ENCODE data around the gene SNX9.
"Not testable (repeated sequence)": the region's sequence is repeated elsewhere in the genome, so short reads cannot be mapped to it uniquely, and the experiment has no call there.

The SNX9 gene

GRCh38 chr6:157927011-157927410 is 104.0 kb downstream of the SNX9 start:
- no peak for DNase-seq (ENCODE audit: low spot score)

- DNase-seq (ENCODE audit: low spot score) = no peak
Observed at GRCh38 chr6:157928428-157928827, 105.4 kb downstream of the SNX9 start.

- DNase-seq (ENCODE audit: low spot score) = no peak
Observed at GRCh38 chr6:157929076-157929475, 106.0 kb downstream of the SNX9 start.

GRCh38 chr6:157929765-157930319 is 106.8 kb downstream of the SNX9 start:
- no peak for DNase-seq (ENCODE audit: low spot score)

GRCh38 chr6:157935786-157936185 is 112.7 kb downstream of the SNX9 start:
- no peak for DNase-seq (ENCODE audit: low spot score)

GRCh38 chr6:157937318-157937717 is 114.3 kb downstream of the SNX9 start:
- DNase-seq (ENCODE audit: low spot score) = no peak

- no peak for DNase-seq (ENCODE audit: low spot score)
Observed at GRCh38 chr6:157937916-157938315, 114.9 kb downstream of the SNX9 start.

- not testable (repeated sequence) for DNase-seq (ENCODE audit: low spot score)
Observed at GRCh38 chr6:157940375-157941036, 117.5 kb downstream of the SNX9 start.

- no peak for DNase-seq (ENCODE audit: low spot score)
Observed at GRCh38 chr6:157941101-157941863, 118.2 kb downstream of the SNX9 start.

- DNase-seq (ENCODE audit: low spot score) = no peak
Observed at GRCh38 chr6:157942351-157942750, 119.3 kb downstream of the SNX9 start.

- no peak for DNase-seq (ENCODE audit: low spot score)
Observed at GRCh38 chr6:157943249-157943963, 120.4 kb downstream of the SNX9 start.

GRCh38 chr6:157943964-157944283 is 120.9 kb downstream of the SNX9 start:
- DNase-seq (ENCODE audit: low spot score) = no peak

- DNase-seq (ENCODE audit: low spot score) = no peak
Observed at GRCh38 chr6:157944983-157945931, 122.2 kb downstream of the SNX9 start.

- no peak for DNase-seq (ENCODE audit: low spot score)
Observed at GRCh38 chr6:157946053-157946617, 123.1 kb downstream of the SNX9 start.

GRCh38 chr6:157946865-157947532 is 124.0 kb downstream of the SNX9 start:
- DNase-seq (ENCODE audit: low spot score) = peak; percentile 43

- DNase-seq (ENCODE audit: low spot score) = not testable (repeated sequence)
Observed at GRCh38 chr6:157950899-157951298, 127.9 kb downstream of the SNX9 start.

GRCh38 chr6:157951828-157952227 is 128.8 kb downstream of the SNX9 start:
- DNase-seq (ENCODE audit: low spot score) = no peak

- DNase-seq (ENCODE audit: low spot score) = no peak
Observed at GRCh38 chr6:157952861-157953351, 129.9 kb downstream of the SNX9 start.

- DNase-seq (ENCODE audit: low spot score) = no peak
Observed at GRCh38 chr6:157953580-157954091, 130.6 kb downstream of the SNX9 start.
